SK-N-SH (cell line): Measurements from ENCODE around the gene SNX32. TPM values are rescaled to one million over a fixed set of nuclear protein-coding genes. Genes with fewer than 3 reads are reported as not detected.

ENCODE experiments used
- CTCF ChIA-PET: fragments of 300-600, 350-600 bp; formaldehyde crosslinking; extraction: SDS; loops from one replicate; lab custom pipeline; 2021; lab: Yijun Ruan, JAX
- POLR2A ChIA-PET: fragments of 350-600 bp; sonication (Branson Sonifier 250); formaldehyde crosslinking; extraction: SDS; loops from one replicate; lab custom pipeline; 2020; ENCODE audit warnings: antibody characterized with exemption, inconsistent platforms; lab: Yijun Ruan, JAX
- DNase-seq: peaks from one replicate; pipeline ENCODE4 v3.0.0; 2012
- H2AFZ ChIP-seq: fragments of 200-600 bp; sonication (generic); 2 replicates; pipeline ENCODE4 v1.8.1; 2016; ENCODE audit warnings: antibody characterized with exemption, mild to moderate bottlenecking, low read depth
- H3F3A ChIP-seq: fragments of 200-600 bp; sonication (generic); replicated peaks from 2 replicates; pipeline ENCODE3; 2016; ENCODE audit warnings: antibody characterized with exemption, mild to moderate bottlenecking; ENCODE audit not compliant: insufficient read depth
- H3K27ac ChIP-seq, 2 experiments: fragments of 200-500 bp in 1 of 2; fragments of 200-600 bp in 1 of 2; sonication (Bioruptor generic) in 1 of 2; sonication (generic), shearing (Covaris generic) in 1 of 2; 2 replicates each; pipeline versions ENCODE4 v1.5.1 to v1.6.1; 2014 to 2016; ENCODE audit warnings: low read depth in 2 of 2, inconsistent platforms in 1 of 2, low read length in 1 of 2, mild to moderate bottlenecking in 1 of 2, mixed read lengths in 1 of 2
- H3K27me3 ChIP-seq: fragments of 200-600 bp; sonication (generic), shearing (Covaris generic); 2 replicates; pipeline ENCODE4 v1.6.1; 2016; ENCODE audit warnings: mixed run types; ENCODE audit not compliant: insufficient read depth
- H3K36me3 ChIP-seq, 2 experiments: fragments of 200-500 bp in 1 of 2; fragments of 200-600 bp in 1 of 2; sonication (Bioruptor generic) in 1 of 2; sonication (generic) in 1 of 2; replicated peaks in 1 of 2; 2 replicates each; pipeline versions ENCODE3 to v1.5.1; 2014 to 2016; ENCODE audit warnings: low read length in 1 of 2, mild to moderate bottlenecking in 1 of 2; ENCODE audit not compliant: insufficient read depth in 2 of 2, control insufficient read depth in 1 of 2
- H3K4me1 ChIP-seq, 2 experiments: fragments of 200-500 bp in 1 of 2; fragments of 200-600 bp in 1 of 2; sonication (Bioruptor generic) in 1 of 2; sonication (generic), shearing (Covaris generic) in 1 of 2; 2 replicates each; pipeline versions ENCODE4 v1.5.1 to v1.6.1; 2014 to 2016; ENCODE audit warnings: low read depth in 1 of 2, low read length in 1 of 2, mixed run types in 1 of 2; ENCODE audit not compliant: insufficient read depth in 2 of 2, control insufficient read depth in 1 of 2
- H3K4me2 ChIP-seq: fragments of 200-600 bp; sonication (generic), shearing (Covaris generic); 2 replicates; pipeline ENCODE4 v1.6.1; 2017; ENCODE audit warnings: mixed run types
- H3K4me3 ChIP-seq, 2 experiments: fragments of 200-500 bp in 1 of 2; fragments of 200-600 bp in 1 of 2; sonication (Bioruptor generic) in 1 of 2; sonication (generic), shearing (Covaris generic) in 1 of 2; 2 replicates each; pipeline versions ENCODE4 v1.5.1 to v1.8.1; 2014 to 2016; ENCODE audit warnings: low read depth in 2 of 2, inconsistent platforms in 1 of 2, low read length in 1 of 2, mild to moderate bottlenecking in 1 of 2, mixed read lengths in 1 of 2, moderate library complexity in 1 of 2
- H3K79me2 ChIP-seq: fragments of 200-600 bp; sonication (generic); 2 replicates; pipeline ENCODE4 v1.8.1; 2017; ENCODE audit warnings: mild to moderate bottlenecking; ENCODE audit not compliant: insufficient read depth
- H3K9ac ChIP-seq: fragments of 200-600 bp; sonication (generic); 2 replicates; pipeline ENCODE4 v1.6.1; 2017; ENCODE audit warnings: mixed run types
- H3K9me2 ChIP-seq: fragments of 200-600 bp; sonication (generic); 2 replicates; pipeline ENCODE4 v1.6.1; 2017; ENCODE audit warnings: mixed run types
- H3K9me3 ChIP-seq: fragments of 200-600 bp; sonication (generic); 2 replicates; pipeline ENCODE4 v1.6.1; 2017; ENCODE audit warnings: mixed run types, mild to moderate bottlenecking, moderate library complexity
- H4K20me1 ChIP-seq: fragments of 200-600 bp; sonication (generic); 2 replicates; pipeline ENCODE4 v1.6.1; 2017; ENCODE audit warnings: mild to moderate bottlenecking, mixed run types; ENCODE audit not compliant: insufficient read depth
- CHD2 ChIP-seq: fragments of 150-350 bp; IDR thresholded peaks from 2 replicates; pipeline ENCODE4 v1.6.1; 2018; ENCODE audit warnings: low read length; ENCODE audit not compliant: partially characterized antibody
- ELF1 ChIP-seq: IDR thresholded peaks from 2 replicates; pipeline ENCODE4 v1.4.0; 2012
- EP300 ChIP-seq, 2 experiments: IDR thresholded peaks; 2 replicates each; pipeline versions ENCODE4 v1.4.0 to v1.6.1; 2012; ENCODE audit warnings: borderline replicate concordance in 1 of 2, low read depth in 1 of 2, low read length in 1 of 2
- EZH2phosphoT487 ChIP-seq: fragments of 200-600 bp; sonication (generic); IDR thresholded peaks from 2 replicates; pipeline ENCODE4 v1.6.1; 2017; ENCODE audit warnings: low read depth, mixed run types, mild to moderate bottlenecking, antibody characterized with exemption, moderate library complexity, borderline replicate concordance
- GABPA ChIP-seq: IDR thresholded peaks from 2 replicates; pipeline ENCODE4 v1.4.0; 2012; ENCODE audit warnings: low read depth, mild to moderate bottlenecking
- JUND ChIP-seq: IDR thresholded peaks from 2 replicates; pipeline ENCODE4 v1.4.0; 2012
- NFIC ChIP-seq: IDR thresholded peaks from 2 replicates; pipeline ENCODE4 v1.4.0; 2012; ENCODE audit warnings: borderline replicate concordance
- RXRA ChIP-seq: IDR thresholded peaks from 2 replicates; pipeline ENCODE4 v1.4.0; 2012; ENCODE audit warnings: low read depth, mild to moderate bottlenecking, borderline replicate concordance
- SMC3 ChIP-seq: IDR thresholded peaks from 2 replicates; pipeline ENCODE4 v1.6.1; 2012; ENCODE audit warnings: low read depth, low read length, improper control_type of control experiment
- TAF1 ChIP-seq: IDR thresholded peaks from 2 replicates; pipeline ENCODE4 v1.6.1; 2012; ENCODE audit warnings: low read depth, mild to moderate bottlenecking, low read length, moderate library complexity, borderline replicate concordance
- TCF12 ChIP-seq: IDR thresholded peaks from 2 replicates; pipeline ENCODE4 v1.4.0; 2012
- WGBS: methylation state at CpG from one replicate; pipeline ENCODE4 v1.1.6; 2017; ENCODE audit warnings: low lambda C conversion rate; 5-methylcytosine and 5-hydroxymethylcytosine counted together
- polyA plus RNA-seq, 3 experiments: library from polyadenylated mRNA; depleted of rRNA; stranded (reverse); fragments of >200 nt; gene quantifications; 2 replicates each; pipeline ENCODE4 v1.2.3, GENCODE V29; 2012
- TF ChIP-seq, protein P1 (sequence below): IDR thresholded peaks from 2 replicates; pipeline ENCODE4; 2012
- TF ChIP-seq, protein P2 (sequence below): IDR thresholded peaks from 2 replicates; pipeline ENCODE4 v1.4.0; 2012; ENCODE audit warnings: low read depth, borderline replicate concordance

Gene SNX32
- polyA plus RNA-seq, 1 of the 3 experiments (the other 2 are of a cell fraction), result 1.0 TPM

DNA sequence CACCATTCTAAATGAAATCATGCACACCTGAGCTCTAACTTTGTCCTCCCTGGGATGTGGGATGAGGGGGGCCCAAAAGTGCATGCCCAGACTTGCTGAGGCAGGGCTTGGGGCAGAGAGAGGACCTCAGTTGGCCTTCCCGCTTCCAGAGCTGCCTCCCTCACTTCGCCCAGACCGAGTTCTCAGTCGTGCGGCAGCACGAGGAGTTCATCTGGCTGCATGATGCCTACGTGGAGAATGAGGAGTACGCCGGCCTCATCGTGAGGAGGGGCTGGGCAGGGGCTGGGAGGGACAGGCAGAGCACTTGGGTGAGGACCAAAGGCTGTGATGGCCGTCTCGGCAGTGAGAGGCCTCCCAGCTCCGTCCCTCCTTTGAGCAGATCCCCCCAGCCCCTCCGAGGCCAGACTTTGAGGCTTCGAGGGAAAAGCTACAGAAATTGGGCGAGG is 16.0 kb downstream of the SNX32 start:
- no peak overlapping the region for H3K9ac ChIP-seq
- TF ChIP-seq EP300 (IDR thresholded peaks at IDR 0.05; ENCODE audit: borderline replicate concordance in 1 of 2, low read depth in 1 of 2, low read length in 1 of 2), result no peak
- no peak for TF ChIP-seq CHD2
- TF ChIP-seq NFIC, result no peak
- TF ChIP-seq TAF1, result no peak
- no peak for TF ChIP-seq GABPA
- no peak for TF ChIP-seq TCF12
- no peak for TF ChIP-seq EZH2phosphoT487
- no peak for TF ChIP-seq RXRA
- TF ChIP-seq, all 33 proteins: peak for 0
- Histone ChIP-seq H3F3A (peaks cover 47% of the 10 kb centered on the region), H3K4me3 (no peak overlapping the region), H2AFZ (no peak overlapping the region), H3K79me2 (peaks cover 13% of the 10 kb centered on the region), H3K9me2 (no peaks in the 10 kb centered on the region), H3K9me3 (no peaks in the 10 kb centered on the region), H3K27ac (no peak overlapping the region), H3K36me3 (peaks cover 25 to 36% of the 10 kb centered on the region in 2 experiments), H4K20me1 (peaks cover 28% of the 10 kb centered on the region), H3K4me1 (peaks cover 0 to 7% of the 10 kb centered on the region in 2 experiments; a peak in 1 of 4 replicates), H3K27me3 (no peaks in the 10 kb centered on the region), H3K4me2 (no peak overlapping the region)
- DNase-seq, result peak; percentile 37
- ChIA-PET CTCF (interaction anchor here (1.0 to 5.3 kb wide), 9 partner anchors 11 to 138 kb away, joined by 3 to 30 read pairs (median 4); partner anchors contain the start of genes FIBP, KAT5, MUS81 and SNX32), POLR2A (interaction anchor here (0.6 to 2.7 kb wide), 5 partner anchors 10 to 235 kb away, joined by 3 to 13 read pairs (median 3); partner anchors contain the start of genes MUS81, PCNX3 and SNX32)
- WGBS, result 73% methylated on average over 15 of the region's 16 CpGs

DNA sequence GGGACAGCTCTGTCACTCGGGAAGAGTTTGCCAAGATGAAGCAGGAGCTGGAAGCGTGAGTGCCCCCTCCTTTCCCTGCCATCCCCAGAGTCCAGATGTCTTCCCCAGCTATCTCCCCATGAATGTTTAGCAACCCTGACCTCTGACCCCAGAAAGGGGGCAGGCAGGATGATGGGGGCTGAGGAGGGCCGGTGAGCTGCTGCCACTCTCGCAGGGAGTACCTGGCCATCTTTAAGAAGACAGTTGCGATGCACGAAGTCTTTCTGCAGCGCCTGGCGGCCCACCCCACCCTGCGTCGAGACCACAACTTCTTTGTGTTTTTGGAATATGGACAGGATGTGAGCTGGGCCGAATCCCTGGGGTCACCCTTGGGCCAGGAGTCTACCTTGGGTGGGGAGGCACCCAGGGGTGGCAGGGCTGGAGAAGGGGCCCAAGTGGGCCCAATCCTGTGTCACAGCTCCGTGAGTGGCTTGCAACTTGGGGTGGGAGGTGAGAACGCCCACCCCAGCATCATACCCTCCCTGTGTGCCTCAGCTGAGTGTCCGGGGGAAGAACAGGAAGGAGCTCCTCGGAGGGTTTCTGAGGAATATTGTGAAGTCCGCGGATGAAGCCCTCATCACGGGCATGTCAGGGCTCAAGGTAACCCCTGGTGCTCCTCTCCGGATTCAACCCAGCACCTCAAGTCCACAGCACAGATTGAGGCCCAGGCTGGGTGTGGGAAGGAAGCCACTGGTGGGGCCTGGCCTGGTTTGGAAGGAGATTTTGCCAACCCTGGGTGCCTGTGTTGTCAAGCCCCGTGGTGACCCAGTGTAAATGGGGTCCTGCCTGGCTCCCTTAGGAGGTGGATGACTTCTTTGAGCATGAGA is 16.7 kb downstream of the SNX32 start:
- no peak overlapping the region for H3K27ac ChIP-seq
- CTCF ChIA-PET, result interaction anchor here (0.6 to 5.3 kb wide), 17 partner anchors 8 to 203 kb away, joined by 3 to 30 read pairs (median 4); partner anchors contain the start of genes FIBP, KAT5, MUS81 and SNX32
- DNase-seq, result peak; percentile 35
- 0 out of 2 replicates have a peak, but pooled peaks have one; percentile 2 for TF ChIP-seq JUND
- TF ChIP-seq, protein P1, sequence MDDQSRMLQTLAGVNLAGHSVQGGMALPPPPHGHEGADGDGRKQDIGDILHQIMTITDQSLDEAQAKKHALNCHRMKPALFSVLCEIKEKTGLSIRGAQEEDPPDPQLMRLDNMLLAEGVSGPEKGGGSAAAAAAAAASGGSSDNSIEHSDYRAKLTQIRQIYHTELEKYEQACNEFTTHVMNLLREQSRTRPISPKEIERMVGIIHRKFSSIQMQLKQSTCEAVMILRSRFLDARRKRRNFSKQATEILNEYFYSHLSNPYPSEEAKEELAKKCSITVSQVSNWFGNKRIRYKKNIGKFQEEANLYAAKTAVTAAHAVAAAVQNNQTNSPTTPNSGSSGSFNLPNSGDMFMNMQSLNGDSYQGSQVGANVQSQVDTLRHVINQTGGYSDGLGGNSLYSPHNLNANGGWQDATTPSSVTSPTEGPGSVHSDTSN, result no peak; the same call in 1 of the 2 replicates
- TF ChIP-seq, protein P2, sequence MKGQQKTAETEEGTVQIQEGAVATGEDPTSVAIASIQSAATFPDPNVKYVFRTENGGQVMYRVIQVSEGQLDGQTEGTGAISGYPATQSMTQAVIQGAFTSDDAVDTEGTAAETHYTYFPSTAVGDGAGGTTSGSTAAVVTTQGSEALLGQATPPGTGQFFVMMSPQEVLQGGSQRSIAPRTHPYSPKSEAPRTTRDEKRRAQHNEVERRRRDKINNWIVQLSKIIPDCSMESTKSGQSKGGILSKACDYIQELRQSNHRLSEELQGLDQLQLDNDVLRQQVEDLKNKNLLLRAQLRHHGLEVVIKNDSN, result no peak
- no peak for TF ChIP-seq SMC3
- no peak for TF ChIP-seq ELF1
- no peak for TF ChIP-seq EP300 (IDR thresholded peaks at IDR 0.05; ENCODE audit: borderline replicate concordance in 1 of 2, low read depth in 1 of 2, low read length in 1 of 2)
- no peak for TF ChIP-seq GABPA
- no peak overlapping the region for H3K4me2 ChIP-seq
- peaks cover 31 to 42% of the 10 kb centered on the region in 2 experiments for H3K36me3 ChIP-seq
- H3K27me3 ChIP-seq, result no peaks in the 10 kb centered on the region
- peaks cover 0 to 9% of the 10 kb centered on the region in 2 experiments; a peak in 1 of 4 replicates for H3K4me1 ChIP-seq
- peaks cover 53% of the 10 kb centered on the region for H3F3A ChIP-seq
- H3K9me2 ChIP-seq, result no peaks in the 10 kb centered on the region
- no peaks in the 10 kb centered on the region for H3K9me3 ChIP-seq
- H4K20me1 ChIP-seq, result peaks cover 35% of the 10 kb centered on the region
- no peak overlapping the region for H2AFZ ChIP-seq
- POLR2A ChIA-PET, result interaction anchor here (0.6 to 2.7 kb wide), 9 partner anchors 9 to 235 kb away, joined by 3 to 13 read pairs (median 3); partner anchors contain the start of genes MUS81, PCNX3, RNASEH2C and SNX32
- H3K9ac ChIP-seq, result no peak overlapping the region
- H3K79me2 ChIP-seq, result peaks cover 20% of the 10 kb centered on the region
- 79% methylated on average over 14 of the region's 20 CpGs for WGBS
- no peak overlapping the region for H3K4me3 ChIP-seq
